Kidney (tissue), 14 donors: ENCODE results near the gene DDX39A. TPM values are rescaled to one million over a fixed set of nuclear protein-coding genes. Genes with fewer than 3 reads are reported as not detected.
A peak's percentile ranks its signal among the peaks of the same experiment; 100 is the strongest.
"Not testable (repeated sequence)": the region's sequence is repeated elsewhere in the genome, so short reads cannot be mapped to it uniquely, and the experiment has no call there.

Experiments used
- DNase-seq, 5 donors: peaks; one replicate each; pipeline ENCODE4 v3.0.0-alpha.2; 2013 to 2020
- FAIRE-seq: peaks from 2 replicates; lab custom pipeline; 2012; peaks lifted over from hg19 to GRCh38; lab: Jason Lieb, UNC
- H3K27ac ChIP-seq, 2 donors: one replicate each; pipeline ENCODE4 v1.7.0; 2013; ENCODE audit warnings: low read depth in 2 of 2, low read length in 2 of 2, inconsistent platforms in 1 of 2
- H3K27me3 ChIP-seq: one replicate; pipeline ENCODE4 v1.7.1; 2013; ENCODE audit warnings: low read length, inconsistent platforms; ENCODE audit not compliant: control insufficient read depth, insufficient read depth
- H3K36me3 ChIP-seq, 3 donors: one replicate each; pipeline versions ENCODE4 v1.7.0 to v1.7.1; 2013; ENCODE audit warnings: low read length in 3 of 3, control low read depth in 1 of 3, inconsistent platforms in 1 of 3; ENCODE audit not compliant: insufficient read depth in 3 of 3, control insufficient read depth in 2 of 3
- H3K4me1 ChIP-seq, 3 donors: one replicate each; pipeline versions ENCODE4 v1.7.0 to v1.7.1; 2013; ENCODE audit warnings: low read length in 3 of 3, inconsistent platforms in 1 of 3, low read depth in 1 of 3; ENCODE audit not compliant: control insufficient read depth in 2 of 3, insufficient read depth in 2 of 3
- H3K4me3 ChIP-seq, 3 donors: one replicate each; pipeline versions ENCODE4 v1.7.0 to v1.8.1; 2013; ENCODE audit warnings: low read length in 3 of 3, control low read depth in 1 of 3, inconsistent platforms in 1 of 3
- H3K9ac ChIP-seq, 3 donors: one replicate each; pipeline versions ENCODE4 v1.7.0 to v1.7.1; 2013; ENCODE audit warnings: low read length in 3 of 3, control low read depth in 1 of 3, inconsistent platforms in 1 of 3
- H3K9me3 ChIP-seq, 3 donors: one replicate each; pipeline versions ENCODE4 v1.7.0 to v1.7.1; 2013; ENCODE audit warnings: low read length in 3 of 3, control low read depth in 1 of 3, inconsistent platforms in 1 of 3; ENCODE audit not compliant: control insufficient read depth in 2 of 3, insufficient read depth in 1 of 3
- intact Hi-C: fragments of 100-400 bp; cut with DNase I; formaldehyde crosslinking; loops from one replicate; pipeline ENCODE4 v1.11.1; 2022
- polyA plus RNA-seq: library from polyadenylated mRNA; stranded (reverse); fragments of 350-450 nt; fragmentation: Illumina TruSeq; extraction: RNeasy Lipid Tissue Mini Kit (QIAGEN cat#74804); gene quantifications from one replicate; pipeline ENCODE4 v1.2.3, GENCODE V29; 2014; ENCODE audit warnings: low read depth, low replicate concordance; ENCODE audit not compliant: insufficient read depth
- total RNA-seq: library from RNA; stranded (reverse); fragmentation: NEBNext Ultra II Directional; extraction: Animal tissue kit (Norgen Biotek cat#: 25700); gene quantifications from one replicate; pipeline ENCODE4 v1.2.1, GENCODE V29; 2021
- TF ChIP-seq, protein P1 (sequence below): IDR thresholded peaks from 3 replicates; pipeline ENCODE4 v1.5.1; 2012; ENCODE audit warnings: mild to moderate bottlenecking, moderate library complexity, borderline replicate concordance; ENCODE audit not compliant: insufficient read depth; ENCODE audit errors: extremely low read depth
- donor health status: control.
- donor health status: control.
- donor health status: control.
- donor health status: control.
- donor health status: control.
- donor health status: DM: yes; HTN: yes; CAD: no.
- donor health status: Normal renal cell carcinoma (clear cell type).

The DDX39A gene
- total and polyA plus RNA-seq, 2 donors from 2014 or later: 35.6 to 53.8 TPM

DNA sequence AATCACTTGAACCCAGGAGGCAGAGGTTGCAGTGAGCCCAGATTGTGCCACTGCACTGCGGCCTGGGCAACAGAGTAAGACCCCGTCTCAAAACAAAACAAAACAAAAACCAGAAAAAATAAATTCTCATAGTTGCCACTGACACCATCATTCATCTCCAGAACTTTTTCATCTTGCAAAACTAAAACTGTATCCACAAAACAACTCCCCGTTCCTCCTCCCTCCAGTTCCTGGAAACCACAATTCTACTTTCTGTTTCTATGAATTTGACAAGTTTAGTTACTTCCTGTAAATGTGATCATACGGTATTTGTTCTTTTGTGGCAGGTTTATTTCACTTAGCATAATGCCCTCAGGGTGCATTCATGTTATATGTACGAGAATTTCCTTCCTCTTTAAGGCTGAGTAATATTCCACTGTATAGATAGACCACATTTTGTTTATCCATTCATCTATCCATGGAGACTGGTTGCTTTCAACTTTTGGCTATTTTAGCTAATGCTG lies 51.1 kb downstream of the DDX39A start:
- Histone ChIP-seq H3K9ac (no peak overlapping the region), H3K36me3 (no peaks in the 10 kb centered on the region), H3K4me3 (no peak overlapping the region), H3K27me3 (no peaks in the 10 kb centered on the region), H3K4me1 (peaks cover 0 to 4% (median 0%) of the 10 kb centered on the region in 3 donors), H3K27ac (no peak overlapping the region), H3K9me3 (no peaks in the 10 kb centered on the region)
- intact Hi-C loops: no loop called here
- TF ChIP-seq, protein P1, sequence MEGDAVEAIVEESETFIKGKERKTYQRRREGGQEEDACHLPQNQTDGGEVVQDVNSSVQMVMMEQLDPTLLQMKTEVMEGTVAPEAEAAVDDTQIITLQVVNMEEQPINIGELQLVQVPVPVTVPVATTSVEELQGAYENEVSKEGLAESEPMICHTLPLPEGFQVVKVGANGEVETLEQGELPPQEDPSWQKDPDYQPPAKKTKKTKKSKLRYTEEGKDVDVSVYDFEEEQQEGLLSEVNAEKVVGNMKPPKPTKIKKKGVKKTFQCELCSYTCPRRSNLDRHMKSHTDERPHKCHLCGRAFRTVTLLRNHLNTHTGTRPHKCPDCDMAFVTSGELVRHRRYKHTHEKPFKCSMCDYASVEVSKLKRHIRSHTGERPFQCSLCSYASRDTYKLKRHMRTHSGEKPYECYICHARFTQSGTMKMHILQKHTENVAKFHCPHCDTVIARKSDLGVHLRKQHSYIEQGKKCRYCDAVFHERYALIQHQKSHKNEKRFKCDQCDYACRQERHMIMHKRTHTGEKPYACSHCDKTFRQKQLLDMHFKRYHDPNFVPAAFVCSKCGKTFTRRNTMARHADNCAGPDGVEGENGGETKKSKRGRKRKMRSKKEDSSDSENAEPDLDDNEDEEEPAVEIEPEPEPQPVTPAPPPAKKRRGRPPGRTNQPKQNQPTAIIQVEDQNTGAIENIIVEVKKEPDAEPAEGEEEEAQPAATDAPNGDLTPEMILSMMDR: no peak
- no peak for DNase-seq
- FAIRE-seq: no peak

DNA sequence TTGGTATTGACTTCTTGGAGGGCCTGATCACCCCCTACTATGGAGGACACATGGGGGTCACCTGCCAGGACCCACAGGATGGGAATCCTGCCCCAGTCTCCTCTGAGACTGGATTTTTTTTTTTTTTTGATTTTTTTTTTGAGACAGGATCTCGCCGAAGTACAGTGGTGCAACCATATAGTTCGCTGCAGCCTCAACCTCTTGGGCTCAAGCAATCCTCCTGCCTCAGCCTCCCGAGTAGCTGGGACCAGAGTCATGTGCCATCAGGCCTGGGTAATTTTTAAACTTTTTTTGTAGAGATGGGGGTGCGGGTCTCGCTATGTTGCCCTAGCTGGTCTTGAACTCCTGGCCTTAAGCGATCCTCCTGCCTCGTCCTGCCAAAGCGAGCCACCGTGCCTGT lies 52.1 kb downstream of the DDX39A start:
- intact Hi-C loops: no loop called here
- Histone ChIP-seq H3K27ac (no peak overlapping the region), H3K9ac (no peak overlapping the region), H3K4me1 (peaks cover 0 to 4% (median 0%) of the 10 kb centered on the region in 3 donors), H3K9me3 (no peaks in the 10 kb centered on the region), H3K27me3 (no peaks in the 10 kb centered on the region), H3K4me3 (no peak overlapping the region), H3K36me3 (no peaks in the 10 kb centered on the region)
- FAIRE-seq (no peak), DNase-seq (no peak)
- TF ChIP-seq, protein P1: no peak

DNA sequence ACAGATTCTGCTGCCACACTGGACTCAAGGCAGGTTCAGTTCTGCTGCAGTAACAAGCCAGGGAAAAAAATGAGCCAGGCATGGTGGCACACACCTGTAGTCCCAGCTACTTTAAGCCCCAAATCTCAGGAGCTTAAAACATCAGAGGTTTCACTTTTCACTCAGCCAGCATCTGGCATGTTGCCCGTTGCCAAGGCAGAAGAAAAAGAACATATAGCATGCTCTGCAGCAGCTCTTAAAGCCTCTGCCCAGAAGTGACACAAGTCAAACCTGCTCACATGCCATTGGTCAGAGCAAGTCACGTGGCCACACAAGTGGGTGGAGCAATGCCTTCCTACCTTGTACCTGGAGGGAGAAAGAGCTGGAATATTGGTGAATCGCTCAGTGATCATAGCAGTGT lies 52.6 kb downstream of the DDX39A start:
- Histone ChIP-seq H3K4me1 (peaks cover 0 to 4% (median 0%) of the 10 kb centered on the region in 3 donors), H3K36me3 (no peaks in the 10 kb centered on the region), H3K4me3 (no peak overlapping the region), H3K9me3 (no peaks in the 10 kb centered on the region), H3K9ac (no peak overlapping the region), H3K27me3 (no peaks in the 10 kb centered on the region), H3K27ac (no peak overlapping the region)
- peak; percentile 79 to 91 (median 82) for DNase-seq
- no peak for FAIRE-seq
- TF ChIP-seq, protein P1: no peak
- intact Hi-C loops: no loop called here

DNA sequence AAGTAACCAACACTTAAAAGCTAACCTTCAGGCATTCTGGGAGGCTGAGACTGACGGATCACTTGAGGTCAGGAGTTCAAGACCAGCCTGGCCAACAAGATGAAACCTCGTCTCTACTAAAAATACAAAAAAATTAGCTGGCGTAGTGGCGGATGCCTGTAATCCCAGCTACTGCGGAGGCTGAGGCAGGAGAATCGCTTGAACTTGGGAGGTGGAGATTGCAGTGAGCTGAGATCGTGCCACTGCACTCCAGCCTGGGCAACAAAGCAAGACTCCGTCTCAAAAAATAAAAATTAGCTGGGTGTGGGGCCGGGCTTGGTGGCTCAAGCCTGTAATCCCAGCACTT lies 55.1 kb downstream of the DDX39A start:
- H3K4me3 ChIP-seq, H3K36me3 ChIP-seq, intact Hi-C loops, H3K4me1 ChIP-seq, FAIRE-seq, H3K27me3 ChIP-seq, DNase-seq, H3K9me3 ChIP-seq, H3K9ac ChIP-seq: not testable (repeated sequence)
- H3K27ac ChIP-seq: peak overlapping the region; percentile 57 to 81
